ENCODE measurements around the gene GET4. TPM values are rescaled to one million over a fixed set of nuclear protein-coding genes. Genes with fewer than 3 reads are reported as not detected.
"Not testable (repeated sequence)": the region's sequence is repeated elsewhere in the genome, so short reads cannot be mapped to it uniquely, and the experiment has no call there.

GET4 gene
- polyA plus RNA-seq, 2 donors: 43.2 to 44.5 TPM

DNA sequence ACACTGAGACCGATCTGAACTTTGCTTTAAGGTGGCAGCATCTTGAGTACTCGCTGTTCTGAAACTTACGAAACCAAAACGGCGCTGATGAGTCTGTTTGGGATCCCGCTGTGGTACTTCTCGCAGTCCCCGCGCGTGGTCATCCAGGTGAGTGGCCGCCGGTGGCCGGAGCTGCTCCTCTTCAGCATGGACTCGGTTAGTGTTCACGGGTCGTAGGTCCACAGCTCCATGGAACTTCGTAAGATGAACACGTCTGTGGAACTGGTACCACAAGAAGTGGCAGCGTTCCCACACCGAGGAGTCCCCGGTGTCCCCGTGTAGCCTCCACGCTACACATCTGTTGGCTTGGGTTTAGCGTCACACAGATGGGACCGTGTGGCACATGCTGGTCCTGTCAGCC, 10.4 kb upstream of the GET4 start:
- Histone ChIP-seq H3K27ac (ENCODE audit: low read depth in 2 of 2, low read length in 1 of 2) (peak overlapping the region in 1 of 2 donors; percentile 72), H3K27me3 (ENCODE audit: control insufficient read depth in 1 of 2, insufficient read depth in 2 of 2, low read length in 2 of 2) (no peaks in the 10 kb centered on the region), H3K4me1 (ENCODE audit: control insufficient read depth in 2 of 2, insufficient read depth in 2 of 2, low read length in 1 of 2) (peaks cover 10 to 14% of the 10 kb centered on the region in 2 donors), H3K4me3 (ENCODE audit: low read depth in 1 of 2, low read length in 2 of 2) (no peak overlapping the region), H3K36me3 (ENCODE audit: control insufficient read depth in 2 of 2, insufficient read depth in 2 of 2, low read length in 1 of 2) (peaks cover 12 to 44% of the 10 kb centered on the region in 2 donors), H3K9me3 (ENCODE audit: control insufficient read depth in 2 of 2, insufficient read depth in 1 of 2, low read depth in 1 of 2, low read length in 1 of 2) (no peaks in the 10 kb centered on the region)
- 95% methylated on average over 25 of the region's 25 CpGs for WGBS, 2 donors

DNA sequence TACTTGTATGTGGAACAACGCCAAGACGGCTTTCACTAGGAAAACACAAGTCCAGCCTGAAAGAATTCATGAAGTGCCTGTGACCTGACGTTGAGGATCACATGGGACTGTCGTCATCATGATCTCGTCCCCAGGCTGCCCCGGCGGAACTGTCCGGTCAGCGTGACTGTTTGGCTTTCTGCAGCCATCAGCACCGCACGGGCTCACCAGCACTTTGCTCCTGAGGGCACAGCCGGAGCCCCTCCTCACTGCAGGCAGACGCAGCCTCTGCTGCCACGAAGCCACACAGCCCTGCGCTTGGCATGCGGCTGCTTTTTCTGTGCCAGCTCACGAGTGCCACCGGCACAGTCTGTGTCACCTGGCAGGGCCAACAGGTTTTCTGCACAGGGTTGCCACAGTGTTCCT, 9.4 kb upstream of the GET4 start:
- H3K36me3 ChIP-seq (ENCODE audit: control insufficient read depth in 2 of 2, insufficient read depth in 2 of 2, low read length in 1 of 2): peaks cover 5 to 37% of the 10 kb centered on the region in 2 donors
- no peak overlapping the region for H3K4me3 ChIP-seq (ENCODE audit: low read depth in 1 of 2, low read length in 2 of 2)
- H3K4me1 ChIP-seq (ENCODE audit: control insufficient read depth in 2 of 2, insufficient read depth in 2 of 2, low read length in 1 of 2): peaks cover 10 to 14% of the 10 kb centered on the region in 2 donors
- H3K27ac ChIP-seq (ENCODE audit: low read depth in 2 of 2, low read length in 1 of 2): peak overlapping the region; percentile 91 to 93
- WGBS, 2 donors: 36 to 57% methylated on average over 18 of the region's 18 CpGs
- H3K27me3 ChIP-seq (ENCODE audit: control insufficient read depth in 1 of 2, insufficient read depth in 2 of 2, low read length in 2 of 2): no peaks in the 10 kb centered on the region
- H3K9me3 ChIP-seq (ENCODE audit: control insufficient read depth in 2 of 2, insufficient read depth in 1 of 2, low read depth in 1 of 2, low read length in 1 of 2): no peaks in the 10 kb centered on the region

DNA sequence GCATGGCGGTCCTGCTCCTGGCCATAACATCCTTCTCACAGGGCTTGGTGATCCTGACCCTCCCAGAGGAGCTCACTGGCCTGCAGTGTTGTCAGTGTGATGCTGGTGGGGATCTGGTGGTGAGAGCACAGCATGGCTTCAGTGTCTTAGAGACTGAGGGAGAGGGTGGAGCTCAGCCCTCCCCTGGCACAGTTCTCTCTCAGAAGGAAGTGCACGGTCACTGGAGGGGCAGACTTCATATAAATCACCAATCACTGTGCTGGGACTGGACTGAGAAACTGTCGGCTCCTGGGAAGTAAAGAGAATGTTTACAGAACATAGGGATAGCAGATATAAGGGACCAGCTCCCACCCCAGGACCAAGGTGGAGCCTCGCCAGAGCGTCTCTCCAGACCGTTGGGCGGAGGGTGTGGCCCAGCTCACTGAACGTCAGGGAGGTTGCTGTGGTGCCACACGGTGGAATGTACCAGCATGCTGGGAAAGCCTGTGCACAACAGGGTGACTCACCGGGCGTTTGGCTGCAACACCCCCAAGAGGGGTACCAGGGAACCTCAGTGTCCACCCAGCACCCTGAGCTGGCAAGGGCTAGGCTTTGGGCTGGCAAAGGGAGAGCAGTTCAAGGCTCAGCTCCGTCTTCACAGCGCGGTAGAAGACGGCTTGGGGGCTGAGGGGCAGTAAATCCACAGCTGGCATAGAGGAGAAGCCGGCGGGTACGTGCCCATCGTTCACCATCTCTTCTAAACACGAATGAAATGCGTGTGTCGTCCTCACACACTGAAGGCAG, 8.8 kb upstream of the GET4 start:
- WGBS, 2 donors: 45 to 51% methylated on average over 22 of the region's 22 CpGs
- Histone ChIP-seq H3K36me3 (ENCODE audit: control insufficient read depth in 2 of 2, insufficient read depth in 2 of 2, low read length in 1 of 2) (peaks cover 5 to 40% of the 10 kb centered on the region in 2 donors), H3K9me3 (ENCODE audit: control insufficient read depth in 2 of 2, insufficient read depth in 1 of 2, low read depth in 1 of 2, low read length in 1 of 2) (no peaks in the 10 kb centered on the region), H3K27me3 (ENCODE audit: control insufficient read depth in 1 of 2, insufficient read depth in 2 of 2, low read length in 2 of 2) (no peaks in the 10 kb centered on the region), H3K4me1 (ENCODE audit: control insufficient read depth in 2 of 2, insufficient read depth in 2 of 2, low read length in 1 of 2) (peaks cover 10 to 14% of the 10 kb centered on the region in 2 donors), H3K4me3 (ENCODE audit: low read depth in 1 of 2, low read length in 2 of 2) (no peak overlapping the region), H3K27ac (ENCODE audit: low read depth in 2 of 2, low read length in 1 of 2) (peak overlapping the region; percentile 91 to 93)

DNA sequence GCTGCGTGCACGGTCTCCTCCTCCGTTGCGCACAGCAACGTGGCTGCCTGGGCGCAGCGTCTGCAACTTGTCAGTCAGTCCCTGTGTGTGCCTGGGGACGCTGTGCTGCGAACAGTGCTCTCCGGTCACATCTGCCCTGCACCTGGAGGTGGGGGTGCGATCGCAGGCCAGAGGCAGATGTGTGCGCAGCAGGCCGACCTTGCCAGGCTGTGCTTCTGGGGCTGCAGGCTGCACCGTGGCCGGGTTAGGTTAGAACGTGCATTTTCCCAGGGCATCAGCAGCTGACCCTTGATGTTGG, 8.2 kb upstream of the GET4 start:
- peaks cover 5 to 40% of the 10 kb centered on the region in 2 donors for H3K36me3 ChIP-seq (ENCODE audit: control insufficient read depth in 2 of 2, insufficient read depth in 2 of 2, low read length in 1 of 2)
- peak overlapping the region; percentile 91 to 93 for H3K27ac ChIP-seq (ENCODE audit: low read depth in 2 of 2, low read length in 1 of 2)
- H3K9me3 ChIP-seq (ENCODE audit: control insufficient read depth in 2 of 2, insufficient read depth in 1 of 2, low read depth in 1 of 2, low read length in 1 of 2): no peaks in the 10 kb centered on the region
- H3K27me3 ChIP-seq (ENCODE audit: control insufficient read depth in 1 of 2, insufficient read depth in 2 of 2, low read length in 2 of 2): no peaks in the 10 kb centered on the region
- peaks cover 10 to 14% of the 10 kb centered on the region in 2 donors for H3K4me1 ChIP-seq (ENCODE audit: control insufficient read depth in 2 of 2, insufficient read depth in 2 of 2, low read length in 1 of 2)
- H3K4me3 ChIP-seq (ENCODE audit: low read depth in 1 of 2, low read length in 2 of 2): no peak overlapping the region
- WGBS, 2 donors: 87% methylated on average over 17 of the region's 17 CpGs

DNA sequence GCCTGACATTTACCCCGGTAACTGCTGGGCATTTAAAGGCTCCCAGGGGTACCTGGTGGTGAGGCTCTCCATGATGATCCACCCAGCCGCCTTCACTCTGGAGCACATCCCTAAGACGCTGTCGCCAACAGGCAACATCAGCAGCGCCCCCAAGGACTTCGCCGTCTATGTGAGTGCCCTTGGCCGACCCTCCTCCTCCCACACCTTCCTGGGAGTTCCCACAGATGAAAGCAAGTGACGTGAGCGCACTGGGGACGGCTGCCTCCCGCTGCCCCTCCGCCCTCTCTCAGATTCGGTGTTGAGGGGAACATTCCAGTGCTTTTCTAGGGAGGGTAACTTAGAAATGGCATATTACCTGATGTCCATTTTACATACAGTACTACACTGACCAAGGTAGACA, 7.0 kb upstream of the GET4 start:
- Histone ChIP-seq H3K27ac (ENCODE audit: low read depth in 2 of 2, low read length in 1 of 2) (peak overlapping the region in 1 of 2 donors; percentile 74), H3K4me3 (ENCODE audit: low read depth in 1 of 2, low read length in 2 of 2) (no peak overlapping the region), H3K27me3 (ENCODE audit: control insufficient read depth in 1 of 2, insufficient read depth in 2 of 2, low read length in 2 of 2) (no peaks in the 10 kb centered on the region), H3K9me3 (ENCODE audit: control insufficient read depth in 2 of 2, insufficient read depth in 1 of 2, low read depth in 1 of 2, low read length in 1 of 2) (no peaks in the 10 kb centered on the region), H3K36me3 (ENCODE audit: control insufficient read depth in 2 of 2, insufficient read depth in 2 of 2, low read length in 1 of 2) (peaks cover 5 to 35% of the 10 kb centered on the region in 2 donors), H3K4me1 (ENCODE audit: control insufficient read depth in 2 of 2, insufficient read depth in 2 of 2, low read length in 1 of 2) (peaks cover 10 to 14% of the 10 kb centered on the region in 2 donors)
- WGBS, 2 donors: 83 to 89% methylated on average over 14 of the region's 14 CpGs

DNA sequence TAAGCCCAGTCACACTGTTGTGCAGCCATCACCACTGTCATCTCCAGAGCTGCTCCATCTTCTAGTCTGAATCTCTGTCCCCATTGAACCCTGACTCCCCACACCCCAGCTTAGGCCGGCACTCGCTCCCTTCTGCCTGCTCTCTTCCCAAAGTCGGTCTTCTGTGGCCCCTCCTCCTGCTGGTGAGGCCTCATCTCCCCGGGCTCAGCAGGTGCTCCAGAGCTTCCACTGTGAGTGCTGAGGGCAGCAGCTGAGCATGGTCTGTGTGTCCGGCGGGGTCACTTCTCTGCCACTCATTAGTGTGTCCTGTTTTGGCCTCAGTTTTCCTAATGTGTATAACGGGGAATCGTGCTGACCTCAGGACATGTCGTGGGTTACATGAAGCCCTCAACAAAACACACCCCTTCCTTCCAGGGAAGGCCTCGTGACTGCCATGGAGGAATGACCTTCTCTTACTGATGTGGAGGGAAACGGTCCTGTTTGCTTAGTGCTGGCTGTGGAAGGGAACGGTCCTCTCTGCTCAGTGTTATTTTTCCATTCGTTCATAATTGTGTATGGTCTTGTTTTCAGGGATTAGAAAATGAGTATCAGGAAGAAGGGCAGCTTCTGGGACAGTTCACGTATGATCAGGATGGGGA, 4.3 kb upstream of the GET4 start:
- H3K4me3 ChIP-seq (ENCODE audit: low read depth in 1 of 2, low read length in 2 of 2): no peak overlapping the region
- WGBS, 2 donors: 79 to 82% methylated on average over 14 of the region's 14 CpGs
- no peaks in the 10 kb centered on the region for H3K9me3 ChIP-seq (ENCODE audit: control insufficient read depth in 2 of 2, insufficient read depth in 1 of 2, low read depth in 1 of 2, low read length in 1 of 2)
- H3K27me3 ChIP-seq (ENCODE audit: control insufficient read depth in 1 of 2, insufficient read depth in 2 of 2, low read length in 2 of 2): no peaks in the 10 kb centered on the region
- H3K4me1 ChIP-seq (ENCODE audit: control insufficient read depth in 2 of 2, insufficient read depth in 2 of 2, low read length in 1 of 2): peaks cover 10 to 17% of the 10 kb centered on the region in 2 donors
- H3K36me3 ChIP-seq (ENCODE audit: control insufficient read depth in 2 of 2, insufficient read depth in 2 of 2, low read length in 1 of 2): peaks cover 5 to 24% of the 10 kb centered on the region in 2 donors
- peak overlapping the region in 1 of 2 donors; percentile 43 for H3K27ac ChIP-seq (ENCODE audit: low read depth in 2 of 2, low read length in 1 of 2)

DNA sequence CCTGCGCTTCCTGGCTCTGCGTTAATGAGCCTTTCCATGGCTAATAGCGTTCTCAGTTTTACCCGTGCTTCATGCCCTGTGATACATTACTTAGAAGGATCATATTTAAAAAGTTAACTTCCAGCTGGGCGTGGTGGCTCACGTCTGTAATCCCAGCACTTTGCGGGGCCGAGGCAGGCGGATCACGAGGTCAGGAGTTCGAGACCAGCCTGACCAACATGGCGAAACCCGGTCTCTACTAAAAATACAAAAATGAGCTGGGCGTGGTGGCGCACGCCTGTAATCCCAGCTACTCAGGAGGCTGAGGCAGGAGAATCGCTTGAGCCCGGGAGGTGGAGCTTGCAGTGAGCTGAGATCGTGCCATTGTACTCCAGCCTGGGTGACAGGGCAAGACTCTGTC, 3.7 kb upstream of the GET4 start:
- 89 to 90% methylated on average over 19 of the region's 19 CpGs for WGBS, 2 donors
- H3K27me3 ChIP-seq (ENCODE audit: control insufficient read depth in 1 of 2, insufficient read depth in 2 of 2, low read length in 2 of 2); H3K9me3 ChIP-seq (ENCODE audit: control insufficient read depth in 2 of 2, insufficient read depth in 1 of 2, low read depth in 1 of 2, low read length in 1 of 2); H3K4me3 ChIP-seq (ENCODE audit: low read depth in 1 of 2, low read length in 2 of 2); H3K4me1 ChIP-seq (ENCODE audit: control insufficient read depth in 2 of 2, insufficient read depth in 2 of 2, low read length in 1 of 2): not testable (repeated sequence)
- Histone ChIP-seq H3K27ac (ENCODE audit: low read depth in 2 of 2, low read length in 1 of 2) (peak overlapping the region in 1 of 2 donors; percentile 43), H3K36me3 (ENCODE audit: control insufficient read depth in 2 of 2, insufficient read depth in 2 of 2, low read length in 1 of 2) (peaks cover 5 to 20% of the 10 kb centered on the region in 2 donors)

DNA sequence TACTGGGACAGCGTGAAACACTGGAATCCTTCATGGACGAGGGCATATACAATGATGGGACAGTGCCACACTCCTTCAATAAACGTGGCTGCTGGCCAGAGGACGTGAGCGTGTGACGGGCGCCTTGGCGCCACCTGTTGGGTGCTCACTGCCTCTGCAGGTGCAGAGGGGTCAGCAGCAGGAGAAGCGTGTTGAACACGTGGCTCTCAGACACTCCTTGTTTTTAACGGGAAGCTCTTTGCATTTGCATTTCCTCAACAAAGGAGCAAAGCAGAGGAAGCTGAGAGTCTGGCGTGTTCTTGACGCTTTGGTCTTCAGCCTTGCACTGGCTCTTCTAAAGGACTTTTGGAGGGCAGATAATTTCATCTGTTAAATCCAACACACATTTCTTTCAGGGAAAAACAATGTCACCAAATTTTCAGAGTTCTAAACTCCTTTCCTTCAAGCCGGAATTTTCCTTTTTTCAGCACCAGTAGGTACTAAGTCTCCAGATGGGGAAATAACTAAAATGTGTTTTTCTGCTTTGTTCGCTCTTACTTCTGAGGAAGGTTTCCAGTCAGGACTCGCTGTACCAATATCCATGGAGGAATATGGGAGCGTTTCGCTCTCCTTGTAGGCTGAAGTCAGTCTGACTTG, 2.9 kb upstream of the GET4 start:
- Histone ChIP-seq H3K4me1 (ENCODE audit: control insufficient read depth in 2 of 2, insufficient read depth in 2 of 2, low read length in 1 of 2) (peaks cover 4 to 7% of the 10 kb centered on the region in 2 donors), H3K9me3 (ENCODE audit: control insufficient read depth in 2 of 2, insufficient read depth in 1 of 2, low read depth in 1 of 2, low read length in 1 of 2) (no peaks in the 10 kb centered on the region), H3K4me3 (ENCODE audit: low read depth in 1 of 2, low read length in 2 of 2) (no peak overlapping the region), H3K27ac (ENCODE audit: low read depth in 2 of 2, low read length in 1 of 2) (peak overlapping the region; percentile 30 to 73), H3K36me3 (ENCODE audit: control insufficient read depth in 2 of 2, insufficient read depth in 2 of 2, low read length in 1 of 2) (peaks cover 5 to 14% of the 10 kb centered on the region in 2 donors), H3K27me3 (ENCODE audit: control insufficient read depth in 1 of 2, insufficient read depth in 2 of 2, low read length in 2 of 2) (no peaks in the 10 kb centered on the region)
- WGBS, 2 donors: 29% methylated on average over 18 of the region's 18 CpGs

DNA sequence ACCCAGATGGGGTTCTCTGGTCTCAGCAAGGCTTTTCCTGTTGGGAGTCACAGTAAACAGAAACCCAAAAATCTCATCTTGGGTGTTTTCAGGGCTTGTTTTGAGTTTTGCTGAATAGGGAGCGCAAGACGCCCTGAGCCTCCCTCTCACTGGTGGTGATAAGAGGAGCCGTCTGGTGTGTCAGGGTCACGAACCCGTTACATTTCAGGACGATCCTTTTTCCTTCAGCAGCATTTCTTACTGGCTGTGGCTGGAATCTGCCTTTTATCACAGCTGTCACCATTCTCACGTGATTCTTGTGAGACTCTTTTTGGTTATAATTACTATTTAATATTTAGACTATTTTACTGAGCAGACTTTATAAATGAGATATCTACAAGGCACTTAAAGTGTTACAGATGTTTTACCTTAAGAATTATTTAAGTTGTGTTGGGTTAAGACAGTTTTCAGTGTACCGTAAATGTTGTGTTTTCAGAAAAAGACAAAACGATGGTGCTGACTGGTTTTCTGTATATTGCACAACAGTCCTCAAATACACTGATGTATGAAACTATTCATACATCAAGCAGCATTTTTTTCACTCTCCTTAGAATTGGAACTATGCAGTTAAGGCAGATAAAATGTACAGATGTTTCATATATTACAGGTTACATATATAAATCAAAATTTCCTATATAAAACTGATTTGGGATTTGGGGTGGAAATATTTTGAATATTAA, 2.2 kb upstream of the GET4 start:
- H3K4me1 ChIP-seq (ENCODE audit: control insufficient read depth in 2 of 2, insufficient read depth in 2 of 2, low read length in 1 of 2): peaks cover 4 to 8% of the 10 kb centered on the region in 2 donors
- H3K4me3 ChIP-seq (ENCODE audit: low read depth in 1 of 2, low read length in 2 of 2): no peak overlapping the region
- no peaks in the 10 kb centered on the region for H3K27me3 ChIP-seq (ENCODE audit: control insufficient read depth in 1 of 2, insufficient read depth in 2 of 2, low read length in 2 of 2)
- H3K9me3 ChIP-seq (ENCODE audit: control insufficient read depth in 2 of 2, insufficient read depth in 1 of 2, low read depth in 1 of 2, low read length in 1 of 2): no peaks in the 10 kb centered on the region
- H3K27ac ChIP-seq (ENCODE audit: low read depth in 2 of 2, low read length in 1 of 2): peak overlapping the region; percentile 30 to 73
- WGBS, 2 donors: 70 to 80% methylated on average over 9 of the region's 9 CpGs
- H3K36me3 ChIP-seq (ENCODE audit: control insufficient read depth in 2 of 2, insufficient read depth in 2 of 2, low read length in 1 of 2): peaks cover 5 to 13% of the 10 kb centered on the region in 2 donors

All from esophagus (tissue), 2 donors.